ENCODE data around the gene MRPS24. TPM values are rescaled to one million over a fixed set of nuclear protein-coding genes. Genes with fewer than 3 reads are reported as not detected.

MRPS24 gene
- total and polyA plus RNA-seq, 2 experiments from 2014 or later = 172 to 183 TPM

DNA sequence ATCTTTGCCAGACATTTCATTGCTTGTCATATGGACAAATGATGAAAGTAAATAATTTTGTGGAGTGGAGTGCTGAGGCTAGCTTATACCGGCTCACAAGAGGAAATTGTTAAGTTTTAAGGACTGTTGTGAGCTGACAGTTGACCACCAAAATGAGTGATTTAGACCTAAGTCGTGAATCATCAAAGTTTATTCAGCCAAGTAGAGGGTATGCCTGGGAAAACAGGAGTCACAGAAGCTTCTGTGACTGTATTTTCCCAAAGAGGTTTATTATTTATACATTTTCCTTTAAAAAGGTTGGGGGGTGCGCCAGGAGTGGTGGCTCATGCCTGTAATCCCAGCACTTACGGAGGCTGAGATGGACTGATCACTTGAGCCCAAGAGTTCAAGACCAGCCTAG, 21.8 kb downstream of the MRPS24 start:
- Histone ChIP-seq H3K27ac (no peak overlapping the region), H3K9me3 (ENCODE audit: low read depth) (no peaks in the 10 kb centered on the region), H3K4me3 (no peak overlapping the region), H3K27me3 (no peaks in the 10 kb centered on the region), H3K4me1 (ENCODE audit: low read depth) (no peaks in the 10 kb centered on the region), H3K36me3 (no peaks in the 10 kb centered on the region)
- DNase-seq (ENCODE audit: low read depth in 1 of 2, low spot score in 1 of 2) = no peak
- TF ChIP-seq, protein P1, sequence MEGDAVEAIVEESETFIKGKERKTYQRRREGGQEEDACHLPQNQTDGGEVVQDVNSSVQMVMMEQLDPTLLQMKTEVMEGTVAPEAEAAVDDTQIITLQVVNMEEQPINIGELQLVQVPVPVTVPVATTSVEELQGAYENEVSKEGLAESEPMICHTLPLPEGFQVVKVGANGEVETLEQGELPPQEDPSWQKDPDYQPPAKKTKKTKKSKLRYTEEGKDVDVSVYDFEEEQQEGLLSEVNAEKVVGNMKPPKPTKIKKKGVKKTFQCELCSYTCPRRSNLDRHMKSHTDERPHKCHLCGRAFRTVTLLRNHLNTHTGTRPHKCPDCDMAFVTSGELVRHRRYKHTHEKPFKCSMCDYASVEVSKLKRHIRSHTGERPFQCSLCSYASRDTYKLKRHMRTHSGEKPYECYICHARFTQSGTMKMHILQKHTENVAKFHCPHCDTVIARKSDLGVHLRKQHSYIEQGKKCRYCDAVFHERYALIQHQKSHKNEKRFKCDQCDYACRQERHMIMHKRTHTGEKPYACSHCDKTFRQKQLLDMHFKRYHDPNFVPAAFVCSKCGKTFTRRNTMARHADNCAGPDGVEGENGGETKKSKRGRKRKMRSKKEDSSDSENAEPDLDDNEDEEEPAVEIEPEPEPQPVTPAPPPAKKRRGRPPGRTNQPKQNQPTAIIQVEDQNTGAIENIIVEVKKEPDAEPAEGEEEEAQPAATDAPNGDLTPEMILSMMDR (IDR thresholded peaks at IDR 0.05; ENCODE audit: low read depth, low read length) = no peak

DNA sequence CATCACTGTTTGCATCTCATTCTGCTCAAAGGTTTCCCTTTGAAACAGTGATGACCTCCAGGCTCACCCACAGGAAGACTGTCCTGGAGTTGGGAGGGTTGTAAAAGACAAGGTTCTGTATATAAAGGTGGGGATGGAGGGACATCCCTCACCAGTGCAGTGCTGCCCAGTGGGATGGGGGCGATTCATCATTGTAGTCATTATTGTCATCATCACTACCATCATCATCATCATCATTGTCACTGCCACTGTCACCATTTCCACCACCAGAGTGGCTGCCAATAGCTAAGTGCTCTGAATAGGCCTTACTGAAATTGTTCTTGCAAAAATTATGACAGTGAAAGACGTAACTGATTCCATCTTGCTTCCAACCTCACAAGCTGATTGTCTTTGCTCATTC, 24.7 kb downstream of the MRPS24 start:
- H3K4me1 ChIP-seq (ENCODE audit: low read depth) = no peaks in the 10 kb centered on the region
- DNase-seq (ENCODE audit: low read depth in 1 of 2, low spot score in 1 of 2) = no peak
- H3K27me3 ChIP-seq = no peaks in the 10 kb centered on the region

DNA sequence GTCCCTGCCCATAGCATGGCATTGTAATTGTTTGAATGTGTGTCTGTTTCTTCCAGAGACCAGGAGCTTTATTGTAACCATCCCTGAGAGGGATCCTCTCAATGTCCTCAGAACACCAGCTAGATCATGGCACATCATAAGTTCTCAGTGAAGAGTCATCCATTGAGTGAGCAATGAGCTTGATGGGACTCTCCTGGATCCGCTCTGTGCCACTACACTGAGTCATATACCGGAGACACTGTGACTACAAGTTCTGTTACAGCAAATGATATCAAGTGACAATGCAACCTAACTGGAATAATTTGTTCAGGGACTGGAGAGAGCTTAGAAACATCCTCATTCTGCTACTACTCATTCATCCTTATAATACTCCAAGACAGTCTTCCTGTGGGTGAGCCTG, 25.1 kb downstream of the MRPS24 start:
- no peaks in the 10 kb centered on the region for H3K27me3 ChIP-seq
- no peak overlapping the region for H3K4me3 ChIP-seq
- H3K36me3 ChIP-seq = no peaks in the 10 kb centered on the region
- no peaks in the 10 kb centered on the region for H3K4me1 ChIP-seq (ENCODE audit: low read depth)
- DNase-seq (ENCODE audit: low read depth in 1 of 2, low spot score in 1 of 2) = no peak
- H3K9me3 ChIP-seq (ENCODE audit: low read depth) = no peaks in the 10 kb centered on the region
- no peak overlapping the region for H3K27ac ChIP-seq
- TF ChIP-seq, protein P1 (IDR thresholded peaks at IDR 0.05; ENCODE audit: low read depth, low read length) = no peak

More for the DNA sequence above, 24.7 kb downstream of the MRPS24 start:
- H3K4me3 ChIP-seq = no peak overlapping the region
- H3K27ac ChIP-seq = no peak overlapping the region
- no peaks in the 10 kb centered on the region for H3K9me3 ChIP-seq (ENCODE audit: low read depth)
- TF ChIP-seq, protein P1 (IDR thresholded peaks at IDR 0.05; ENCODE audit: low read depth, low read length) = no peak
- H3K36me3 ChIP-seq = no peaks in the 10 kb centered on the region

DNA sequence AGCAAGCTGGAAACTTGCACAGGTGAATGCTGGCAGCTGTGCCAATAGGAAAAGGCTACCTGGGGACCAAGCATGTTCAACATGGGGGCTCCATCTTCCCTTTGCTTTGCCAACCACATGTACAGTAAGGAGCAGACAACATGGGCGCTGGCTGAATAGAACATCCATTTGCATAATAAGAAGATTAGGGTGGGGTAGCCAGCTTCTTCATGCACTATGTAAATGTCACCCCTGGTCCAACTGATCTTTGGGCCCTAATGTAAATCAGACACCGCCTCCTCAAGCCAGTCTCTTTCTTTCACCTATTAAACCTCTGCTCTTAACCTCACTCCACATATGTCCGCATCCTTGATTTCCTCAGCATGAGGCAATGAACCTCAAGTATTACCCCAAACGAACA, 26.0 kb downstream of the MRPS24 start:
- Histone ChIP-seq H3K27me3 (no peaks in the 10 kb centered on the region), H3K4me1 (ENCODE audit: low read depth) (no peaks in the 10 kb centered on the region), H3K9me3 (ENCODE audit: low read depth) (no peaks in the 10 kb centered on the region), H3K4me3 (no peak overlapping the region), H3K36me3 (no peaks in the 10 kb centered on the region), H3K27ac (no peak overlapping the region)
- DNase-seq (ENCODE audit: low read depth in 1 of 2, low spot score in 1 of 2) = no peak
- TF ChIP-seq, protein P1 (IDR thresholded peaks at IDR 0.05; ENCODE audit: low read depth, low read length) = no peak

DNA sequence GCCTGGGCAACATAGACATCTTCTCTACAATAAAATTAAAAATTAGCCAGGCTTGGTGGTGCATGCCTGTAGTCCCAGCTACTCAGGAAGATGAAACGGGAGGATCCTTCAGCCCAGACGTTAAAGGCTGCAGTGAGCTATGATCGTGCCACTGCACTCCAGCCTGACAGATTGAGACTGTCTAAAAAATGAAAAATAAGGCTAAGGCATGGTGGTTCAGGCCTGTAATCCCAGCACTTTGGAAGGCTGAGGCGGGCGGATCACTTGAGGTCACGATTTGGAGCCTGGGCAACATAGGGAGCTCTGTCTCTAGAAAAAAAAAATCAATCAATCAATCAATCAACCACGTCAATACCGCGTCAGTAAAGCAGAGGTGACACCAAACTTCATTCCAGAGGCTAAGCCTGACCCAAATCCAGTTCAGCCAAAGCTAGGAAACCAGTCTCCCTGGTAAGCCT, 31.1 kb downstream of the MRPS24 start:
- Histone ChIP-seq H3K9me3 (ENCODE audit: low read depth) (no peaks in the 10 kb centered on the region), H3K36me3 (no peaks in the 10 kb centered on the region), H3K4me1 (ENCODE audit: low read depth) (no peaks in the 10 kb centered on the region), H3K4me3 (no peak overlapping the region), H3K27me3 (no peaks in the 10 kb centered on the region), H3K27ac (no peak overlapping the region)
- TF ChIP-seq, protein P1 (IDR thresholded peaks at IDR 0.05; ENCODE audit: low read depth, low read length) = no peak
- DNase-seq (ENCODE audit: low read depth in 1 of 2, low spot score in 1 of 2) = no peak

All from cardiac muscle cell (in vitro differentiated cells and primary cell).